H1 (cell line): ENCODE results near the gene NOP9. TPM values are rescaled to one million over a fixed set of nuclear protein-coding genes. Genes with fewer than 3 reads are reported as not detected.

Experiments
- CHD7 ChIP-seq: fragments of 300-600 bp; sonication (generic); IDR thresholded peaks from 2 replicates; pipeline ENCODE4 v1.7.1; 2012; ENCODE audit warnings: low read length, moderate library complexity, mild to moderate bottlenecking, inconsistent platforms; ENCODE audit not compliant: insufficient replicate concordance
- CTBP2 ChIP-seq: IDR thresholded peaks from 2 replicates; pipeline ENCODE4 v1.7.0; 2011; ENCODE audit warnings: borderline replicate concordance, mild to moderate bottlenecking, moderate library complexity, mixed read lengths, low read length; ENCODE audit not compliant: insufficient read depth, insufficient read length
- GTF2F1 ChIP-seq: IDR thresholded peaks from 2 replicates; pipeline ENCODE4 v1.6.1; 2012; ENCODE audit warnings: low read depth, low read length, improper control_type of control experiment, borderline replicate concordance
- HDAC2 ChIP-seq, 2 experiments: fragments of 300-600 bp in 1 of 2; sonication (generic) in 1 of 2; IDR thresholded peaks; 2 replicates each; pipeline ENCODE4 v1.6.1; 2011 to 2012; ENCODE audit warnings: low read depth in 2 of 2, low read length in 2 of 2, mild to moderate bottlenecking in 2 of 2, moderate library complexity in 2 of 2, borderline replicate concordance in 1 of 2, inconsistent platforms in 1 of 2
- JUN ChIP-seq: IDR thresholded peaks from 2 replicates; pipeline ENCODE4 v1.6.1; 2011; ENCODE audit warnings: low read depth, mild to moderate bottlenecking, improper control_type of control experiment, low read length
- NRF1 ChIP-seq: IDR thresholded peaks from 2 replicates; pipeline ENCODE4 v1.6.1; 2011; ENCODE audit warnings: mild to moderate bottlenecking, low read depth, low read length, improper control_type of control experiment
- POLR2A ChIP-seq, 2 experiments: IDR thresholded peaks; 1 replicate in 1 of 2; 2 replicates in 1 of 2; pipeline ENCODE4 v1.6.1; 2011; ENCODE audit warnings: low read depth in 2 of 2, low read length in 2 of 2, mild to moderate bottlenecking in 2 of 2; ENCODE audit errors: control extremely low read depth in 1 of 2
- RBBP5 ChIP-seq: IDR thresholded peaks from 2 replicates; pipeline ENCODE4 v1.7.1; 2012; ENCODE audit warnings: low read depth, mild to moderate bottlenecking, inconsistent platforms, low read length, moderate library complexity, borderline replicate concordance
- TBP ChIP-seq: IDR thresholded peaks from 2 replicates; pipeline ENCODE4 v1.6.1; 2011; ENCODE audit warnings: low read depth, low read length, improper control_type of control experiment
- TCF12 ChIP-seq: IDR thresholded peaks from 2 replicates; pipeline ENCODE4 v1.6.1; 2011; ENCODE audit warnings: low read depth, mild to moderate bottlenecking, low read length
- USF2 ChIP-seq: IDR thresholded peaks from 2 replicates; pipeline ENCODE4 v1.6.1; 2011; ENCODE audit warnings: low read length, improper control_type of control experiment
- polyA plus RNA-seq, 7 experiments: library from polyadenylated mRNA; depleted of rRNA in 3 of 7; stranded (reverse) in 5 of 7; unstranded in 2 of 7; fragments of >200 nt in 5 of 7; fragments of 200-250 nt in 2 of 7; gene quantifications; 1 replicate in 5 of 7; 2 replicates in 1 of 7; 4 replicates in 1 of 7; pipeline versions ENCODE4 v1.2.1 to v1.2.3, GENCODE V29; 2011 to 2013; ENCODE audit warnings: missing spikeins in 2 of 7, mixed read lengths in 2 of 7
- total RNA-seq: library from RNA; stranded (reverse); fragmentation: NEBNext Ultra II Directional; extraction: Animal tissue kit (Norgen Biotek cat#: 25700); gene quantifications from 2 replicates; pipeline ENCODE4 v1.2.1, GENCODE V29; 2021

NOP9 gene
- total and polyA plus RNA-seq, 2 of the 8 experiments (the other 6 are each of a cell fraction or from before 2014, with no cell fraction given), result 17.8 to 34.8 TPM

GRCh38 chr14:24325963-24326362 lies 26.3 kb downstream of the NOP9 start (continued):
- TF ChIP-seq CHD7, result no peak
- no peak for TF ChIP-seq POLR2A (IDR thresholded peaks at IDR 0.05; ENCODE audit: control extremely low read depth in 1 of 2, low read depth in 2 of 2, low read length in 2 of 2)
- TF ChIP-seq TCF12, result no peak
- TF ChIP-seq GTF2F1, result no peak
- no peak for TF ChIP-seq JUN
- no peak for TF ChIP-seq NRF1
- TF ChIP-seq HDAC2 (IDR thresholded peaks at IDR 0.05; ENCODE audit: borderline replicate concordance in 1 of 2, low read depth in 2 of 2, low read length in 2 of 2), result no peak
- TF ChIP-seq CTBP2, result no peak
- TF ChIP-seq USF2, result no peak
- no peak for TF ChIP-seq RBBP5
- no peak for TF ChIP-seq TBP
